H4 (cell line): ENCODE measurements around the gene SEC62. TPM values are rescaled to one million over a fixed set of nuclear protein-coding genes. Genes with fewer than 3 reads are reported as not detected.

Experiments used
- total RNA-seq: library from RNA; depleted of rRNA; stranded (reverse); fragments of >200 nt; shearing (Covaris generic); gene quantifications from 2 replicates; pipeline ENCODE4 v1.2.3, GENCODE V29; 2014; rRNA removed

The SEC62 gene
- total RNA-seq, 1 experiment from 2014 or later, result 25.7 TPM

Other genes starting within 250 kb of the SEC62 start
- 20.2 and 68.1 TPM in 2 replicates for gene TERC, start 201.7 kb upstream of the SEC62 start, total RNA-seq
- gene ACTRT3, start 197.2 kb upstream of the SEC62 start, total RNA-seq, result not detected in 2 replicates
- gene MYNN, start 193.4 kb upstream of the SEC62 start, total RNA-seq, result 18.7 and 19.5 TPM in 2 replicates
- not detected in 2 replicates for gene LRRIQ4, start 153.9 kb upstream of the SEC62 start, total RNA-seq
- 0.35 and 0.43 TPM in 2 replicates for gene LRRC34, start 153.9 kb upstream of the SEC62 start, total RNA-seq
- not detected in 2 replicates for gene LRRC31, start 96.9 kb upstream of the SEC62 start, total RNA-seq
- not detected in 2 replicates for gene SAMD7, start 55.2 kb upstream of the SEC62 start, total RNA-seq
- gene GPR160, start 71.2 kb downstream of the SEC62 start, total RNA-seq, result 2.9 and 5.6 TPM in 2 replicates
- gene PHC3, start 214.9 kb downstream of the SEC62 start, total RNA-seq, result 14.9 and 17.5 TPM in 2 replicates